NCI-H1048 (cell line): ENCODE measurements around the gene DGKI.

Experiments
- DNase-seq: peaks from one replicate; lab custom pipeline; 2025; lab: John Stamatoyannopoulos, UW

The DGKI gene

GRCh38 chr7:137846827-137847567, at the start of gene DGKI:
TSS of gene DGKI (minus strand) at chr7:137846974.
- DNase-seq: no peak

DNA sequence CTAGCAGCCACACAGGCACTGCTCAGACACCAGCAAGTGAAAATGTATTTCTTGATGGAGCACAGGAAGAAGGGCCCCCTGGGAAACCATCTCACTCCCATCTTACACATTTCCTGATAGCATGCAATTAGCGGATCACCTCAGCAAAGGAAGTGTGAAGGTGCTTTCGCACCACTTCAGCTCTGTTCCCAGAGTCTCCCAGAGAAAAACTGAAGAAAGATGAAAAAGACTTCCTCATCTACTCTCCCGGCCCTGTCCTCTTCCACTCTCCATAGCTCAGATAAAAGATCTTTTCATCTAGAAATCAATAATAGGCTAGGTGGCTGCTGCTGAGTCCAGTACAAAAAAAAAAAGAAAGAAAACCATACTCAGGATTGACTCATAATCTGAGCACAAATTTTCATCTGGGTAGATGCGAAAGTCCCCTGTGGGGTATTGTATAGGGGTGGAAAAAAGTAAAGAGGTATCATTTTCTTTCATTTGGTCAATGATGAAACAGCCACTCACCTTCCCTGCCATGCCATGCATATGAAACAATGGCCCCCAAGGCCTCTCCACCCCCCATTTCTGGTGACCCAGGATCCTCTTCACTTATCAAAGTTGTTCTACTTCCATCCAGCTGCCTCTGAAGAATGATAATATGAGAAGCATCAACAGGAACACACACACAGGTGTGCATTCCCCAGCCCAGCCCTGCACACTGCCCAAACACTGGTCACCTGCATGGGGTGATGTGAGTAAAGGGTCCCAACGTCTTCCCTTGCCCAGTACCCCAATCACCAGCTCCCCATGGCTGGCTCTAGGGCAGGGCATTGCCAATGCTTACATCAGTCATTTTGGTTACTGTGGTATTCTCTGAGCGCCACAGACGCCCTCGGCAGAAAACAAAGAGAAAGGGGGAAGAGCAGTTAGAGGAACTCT, 48.8 kb upstream of the DGKI start:
- DNase-seq: no peak

DNA sequence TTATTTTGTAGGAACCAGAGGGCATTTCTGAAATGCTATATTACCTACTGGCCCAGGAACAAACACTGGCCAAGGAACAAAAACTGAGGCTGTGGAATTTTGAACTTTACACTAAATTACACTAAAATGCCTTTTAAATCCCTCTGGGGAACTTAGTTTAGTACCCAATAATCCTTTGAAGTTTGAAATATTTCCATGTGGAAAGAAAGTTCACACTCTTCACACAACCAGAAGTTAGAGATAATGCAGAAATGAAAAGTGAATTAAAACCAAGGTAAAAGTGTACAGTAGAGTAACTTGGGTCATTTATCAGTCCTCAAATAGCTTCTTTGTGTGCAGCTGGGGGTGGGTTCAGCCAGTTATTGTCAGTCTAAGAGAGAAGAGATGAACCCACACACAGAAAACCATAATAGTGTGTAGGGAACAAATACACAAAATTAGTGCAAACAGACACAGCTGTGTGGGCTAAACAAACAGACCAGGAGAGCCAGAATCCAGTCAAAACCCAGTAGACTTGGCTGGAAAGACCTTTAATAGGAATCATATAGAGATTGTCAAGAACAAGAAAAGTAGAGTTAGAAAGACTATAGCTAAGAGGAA, 46.5 kb upstream of the DGKI start:
- no peak for DNase-seq

DNA sequence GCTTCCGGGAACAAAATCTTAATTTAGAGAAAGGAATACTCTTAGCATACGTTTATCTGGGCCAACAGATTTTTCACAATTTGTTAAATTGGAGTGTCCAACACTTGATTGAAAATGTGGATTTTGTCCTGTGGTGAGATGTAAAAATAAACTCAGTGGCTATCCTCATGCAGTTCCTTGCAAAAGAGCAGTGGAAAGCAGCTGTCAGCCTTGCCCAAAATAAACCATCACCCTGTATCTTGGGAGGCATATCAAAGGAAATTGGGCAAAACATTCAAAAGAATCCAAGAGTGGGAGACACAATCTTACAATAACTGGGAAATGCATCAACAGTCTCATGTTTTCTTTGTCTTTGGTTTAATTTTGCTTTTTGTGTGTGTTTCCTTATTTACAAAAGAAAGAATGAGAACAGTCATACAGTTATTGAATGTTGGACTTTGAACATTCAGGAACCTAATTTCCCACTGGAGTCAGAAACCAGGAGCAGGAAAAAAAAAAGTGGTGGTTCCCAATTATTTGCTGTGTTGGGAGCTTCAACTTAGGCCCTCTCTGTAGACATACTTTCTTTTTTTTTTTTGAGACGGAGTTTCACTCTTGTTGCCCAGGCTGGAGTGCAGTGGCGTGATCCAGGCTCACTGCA, 44.4 kb upstream of the DGKI start:
- no peak for DNase-seq

DNA sequence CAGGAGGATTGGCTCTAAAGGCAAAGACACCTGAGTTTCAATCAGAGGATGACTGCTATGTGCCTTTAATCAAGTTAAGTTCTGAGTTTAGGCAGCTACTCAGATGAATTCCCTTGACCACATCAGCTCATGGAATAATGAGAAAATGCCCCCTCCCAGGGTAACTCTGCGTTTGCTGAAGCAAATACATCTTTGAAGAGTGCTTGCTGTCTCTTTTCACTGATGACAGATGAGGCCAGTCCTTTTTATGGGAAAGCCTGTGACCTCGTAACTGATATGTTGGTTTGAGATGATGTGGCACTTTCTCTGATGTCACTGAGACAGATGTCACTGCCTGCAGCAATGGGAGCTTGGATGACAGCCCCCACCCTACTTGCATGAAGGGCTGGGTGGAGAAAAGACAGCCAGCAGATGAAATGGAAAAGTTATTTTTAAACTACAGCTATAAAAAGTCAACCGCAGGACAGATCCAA, 43.7 kb upstream of the DGKI start:
- DNase-seq: no peak

- DNase-seq: no peak
Observed at GRCh38 chr7:137888241-137888640, 41.5 kb upstream of the DGKI start.

- no peak for DNase-seq
Observed at GRCh38 chr7:137886746-137887145, 40.0 kb upstream of the DGKI start.

DNA sequence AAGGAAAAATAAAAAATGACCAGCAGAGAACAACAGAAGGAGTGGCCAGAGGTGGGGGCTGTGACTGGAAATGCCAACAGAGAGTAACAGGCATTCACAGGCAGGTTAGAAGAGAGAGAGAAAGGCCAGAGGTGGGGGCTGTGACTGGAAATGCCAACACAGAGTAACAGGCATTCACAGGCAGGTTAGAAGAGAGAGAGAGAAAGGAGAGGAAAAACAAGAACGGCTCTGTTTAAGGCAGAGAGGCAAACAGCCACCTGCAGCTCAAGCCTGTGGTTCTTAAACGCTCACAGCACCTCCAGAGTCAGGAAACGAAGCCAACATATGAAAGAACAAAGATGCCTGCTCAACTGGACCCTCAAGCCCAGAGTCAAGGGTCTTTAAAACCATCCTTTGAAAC, 39.5 kb upstream of the DGKI start:
- no peak for DNase-seq

GRCh38 chr7:137885678-137886077, 38.9 kb upstream of the DGKI start:
- DNase-seq: no peak

DNA sequence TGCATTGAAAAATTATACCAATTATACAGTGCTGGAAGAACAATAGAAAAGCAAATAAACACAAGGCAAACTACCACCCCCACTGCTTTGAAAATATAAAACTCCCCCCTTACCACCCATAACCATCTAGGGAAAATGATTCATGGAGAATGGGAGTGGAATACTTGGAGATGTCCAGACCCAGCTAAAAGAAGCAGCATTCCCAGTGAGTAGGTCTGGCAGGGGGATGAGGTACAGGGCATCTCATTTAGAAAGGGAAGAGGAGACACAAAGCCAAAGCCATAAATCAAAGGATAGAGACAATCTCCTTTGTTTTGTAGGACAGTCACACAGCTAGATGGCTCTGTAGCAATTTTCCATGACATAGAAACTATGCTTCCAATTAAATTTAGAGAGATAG, 36.0 kb upstream of the DGKI start:
- DNase-seq: no peak

DNA sequence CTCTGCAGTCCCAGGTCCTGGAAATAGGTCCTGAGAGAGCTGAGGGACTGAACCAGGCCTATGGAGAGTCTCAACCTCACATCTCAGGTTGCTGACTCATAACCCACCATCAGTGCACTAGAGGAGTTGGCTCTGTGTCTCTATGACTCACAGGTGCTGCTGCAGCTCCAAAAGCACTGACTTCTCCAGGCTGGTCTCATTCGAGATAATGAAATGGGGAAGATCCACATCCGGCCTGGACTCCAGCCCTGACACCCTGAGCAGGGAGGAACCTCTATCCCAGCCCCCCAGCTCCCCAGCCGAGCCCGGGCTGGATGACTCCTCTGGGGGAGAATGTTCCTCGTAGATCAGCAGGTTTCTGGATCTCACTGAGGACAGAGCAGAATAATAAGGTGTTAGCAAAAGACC, 35.5 kb upstream of the DGKI start:
- no peak for DNase-seq

DNA sequence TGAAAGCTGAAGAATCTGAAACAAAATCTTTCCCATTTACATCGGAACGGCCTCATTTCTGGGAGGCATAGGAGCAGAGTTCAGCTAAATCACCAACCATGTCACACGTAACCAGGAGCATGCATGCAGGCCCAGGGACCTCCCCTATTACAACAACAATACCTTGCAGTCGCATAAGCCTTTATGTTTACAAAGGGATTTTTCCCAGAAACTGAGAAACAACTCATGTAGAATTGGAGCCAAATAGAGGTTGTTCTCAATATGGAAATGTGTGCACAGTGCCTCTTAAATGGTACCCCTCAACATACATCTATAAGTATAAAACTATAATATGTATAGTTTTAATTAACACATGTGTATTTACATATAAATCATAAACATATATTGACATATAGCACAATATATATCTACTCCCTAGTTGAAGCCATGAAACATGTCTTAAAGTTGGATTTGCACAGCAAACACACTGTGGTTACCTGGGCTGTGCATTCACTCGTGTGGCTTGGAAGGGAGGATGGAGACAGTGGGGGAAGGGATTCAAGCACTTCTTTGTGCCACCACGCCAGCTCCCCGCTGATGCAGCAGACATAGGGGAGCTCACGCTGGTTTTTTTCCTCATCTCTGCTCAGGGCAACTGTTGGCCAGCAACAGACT, 35.0 kb upstream of the DGKI start:
- DNase-seq: no peak

DNA sequence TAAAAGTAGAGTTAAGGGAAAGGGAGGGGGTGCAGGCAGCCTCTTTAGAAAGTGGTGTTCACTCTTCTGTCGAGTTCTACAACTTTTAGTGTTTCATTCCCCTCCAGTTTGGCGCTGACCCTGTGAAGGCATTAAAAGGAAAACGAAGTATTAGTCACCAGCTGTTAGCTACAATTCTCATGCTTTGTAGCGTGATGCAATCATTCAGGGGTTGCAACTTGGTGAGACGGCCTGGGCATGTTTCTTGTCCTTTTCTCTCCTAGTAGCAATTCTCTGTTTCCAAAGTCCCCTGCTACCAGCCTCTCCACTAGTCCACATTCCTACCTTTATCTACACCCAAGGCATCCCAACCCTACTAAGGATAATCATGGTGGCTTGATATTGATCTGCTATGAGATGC, 33.7 kb upstream of the DGKI start:
- DNase-seq: no peak

GRCh38 chr7:137879357-137880158, 32.8 kb upstream of the DGKI start:
- no peak for DNase-seq

DNA sequence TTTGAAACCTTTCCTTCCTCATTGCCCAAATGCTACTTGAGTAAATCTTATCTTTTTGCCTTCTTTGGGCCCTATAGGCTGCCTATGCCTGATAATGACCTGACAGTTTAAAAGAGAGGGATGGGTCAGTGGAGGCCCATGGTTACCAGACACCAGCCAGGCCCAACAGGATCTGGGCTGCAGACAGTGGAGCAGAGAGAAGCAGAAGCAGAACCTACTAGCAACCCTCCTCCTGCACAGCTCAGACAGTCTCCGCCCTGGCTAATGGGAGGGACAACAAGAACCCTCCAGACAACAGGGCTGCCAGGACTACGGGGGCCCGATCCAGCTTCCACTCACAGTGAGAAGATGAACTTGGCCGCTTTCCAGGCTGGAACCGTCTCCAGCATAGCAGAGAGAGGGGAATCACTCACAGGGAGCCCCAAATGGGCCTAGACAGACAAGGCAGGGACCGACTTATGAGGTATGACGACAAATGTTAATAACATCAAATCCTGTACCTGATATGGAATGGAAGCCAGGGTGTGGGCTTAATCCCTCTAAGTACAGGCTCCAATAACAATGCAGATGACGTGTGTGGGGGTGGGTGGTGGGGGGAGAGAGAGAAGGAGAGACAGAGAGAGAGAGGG, 31.7 kb upstream of the DGKI start:
- no peak for DNase-seq

DNA sequence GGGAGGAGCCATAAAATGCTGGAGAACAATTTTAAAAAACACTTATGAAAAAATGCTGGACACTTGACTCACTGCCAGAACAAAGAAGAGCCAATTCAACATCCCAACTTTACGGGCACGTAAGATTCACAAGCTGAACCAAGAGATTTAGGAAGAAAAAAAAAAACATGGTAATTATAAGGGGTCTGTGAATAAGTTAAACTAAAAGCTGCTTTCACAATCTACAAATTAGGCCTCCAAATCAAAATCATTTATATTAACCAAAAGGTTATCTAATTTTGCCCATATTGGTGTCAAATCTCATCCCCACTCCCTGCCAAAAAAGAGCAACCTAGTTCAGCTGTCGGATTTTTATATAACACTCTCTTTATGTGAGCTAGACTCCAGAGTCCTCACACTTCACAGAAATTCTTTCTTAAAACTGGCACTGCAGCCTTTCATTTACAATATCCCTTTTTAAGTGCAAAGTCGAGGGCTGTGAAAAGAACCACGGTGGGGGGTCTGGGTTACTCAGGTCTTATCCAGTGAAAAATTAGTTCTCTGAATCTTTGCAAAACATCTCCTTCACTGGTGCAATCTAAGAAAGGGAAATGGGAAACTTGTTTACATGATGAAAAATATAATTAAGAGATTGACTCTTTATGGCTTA, 30.4 kb upstream of the DGKI start:
- DNase-seq: no peak

DNA sequence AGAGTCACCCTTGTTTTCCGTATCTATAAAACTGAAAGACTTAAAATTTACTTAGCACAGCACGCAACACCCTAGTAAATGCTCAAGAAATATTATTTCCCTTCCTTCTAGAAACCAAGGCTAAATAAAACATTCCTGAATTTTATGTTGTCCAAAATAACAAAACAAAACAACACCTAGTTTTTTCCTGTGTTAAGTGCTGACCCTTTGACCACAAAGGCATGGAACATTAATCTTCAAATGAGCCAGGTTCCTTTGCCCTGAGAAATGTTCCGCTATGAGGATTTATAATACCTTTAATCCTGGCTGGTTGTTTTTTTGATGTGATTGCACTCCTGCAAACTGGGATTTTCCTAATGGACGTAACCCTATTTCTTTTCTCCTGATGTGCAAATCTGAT, 29.0 kb upstream of the DGKI start:
- no peak for DNase-seq

GRCh38 chr7:137873979-137874777, 27.4 kb upstream of the DGKI start:
- no peak for DNase-seq

DNA sequence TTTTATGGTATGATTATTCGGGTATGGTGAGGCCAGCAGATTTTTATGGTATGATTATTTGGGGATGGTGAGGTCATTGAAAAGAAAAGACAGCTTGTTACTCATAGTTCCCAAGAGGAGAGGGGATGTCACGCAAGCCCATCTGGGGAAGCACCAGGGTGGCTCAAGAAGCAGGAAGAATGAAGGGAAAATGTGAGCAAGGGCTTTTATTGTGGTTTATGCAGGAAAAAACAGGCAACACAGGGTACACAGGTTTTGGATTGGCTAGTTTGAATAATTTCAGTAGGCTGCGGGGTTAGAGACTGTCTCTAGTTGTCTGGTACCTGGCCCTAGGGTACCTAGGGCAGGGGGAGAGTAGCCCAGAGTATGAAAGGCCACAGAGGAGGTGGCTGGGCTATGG, 26.8 kb upstream of the DGKI start:
- no peak for DNase-seq
